ENCODE data around the gene RAP1GAP2.

Gene RAP1GAP2

DNA sequence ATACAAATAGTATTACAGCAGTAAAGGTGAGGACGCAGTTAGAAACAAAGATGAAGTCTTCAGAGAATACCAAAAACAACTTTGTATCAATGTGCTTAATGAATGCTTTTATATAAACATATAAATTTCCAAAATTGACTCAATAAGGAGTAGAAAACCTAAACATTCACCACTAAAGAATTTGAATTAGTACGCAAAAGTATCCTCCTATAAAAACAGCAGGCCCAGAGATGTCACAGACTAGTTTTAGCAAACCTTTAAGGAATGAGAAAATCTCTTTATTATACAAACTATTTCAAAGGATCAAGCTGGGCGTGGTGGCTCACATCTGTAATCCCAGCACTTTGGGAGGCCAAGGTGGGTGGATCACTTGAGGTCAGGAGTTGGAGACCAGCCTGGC lies 180.9 kb downstream of the RAP1GAP2 start:
- TF ChIP-seq, protein P1, sequence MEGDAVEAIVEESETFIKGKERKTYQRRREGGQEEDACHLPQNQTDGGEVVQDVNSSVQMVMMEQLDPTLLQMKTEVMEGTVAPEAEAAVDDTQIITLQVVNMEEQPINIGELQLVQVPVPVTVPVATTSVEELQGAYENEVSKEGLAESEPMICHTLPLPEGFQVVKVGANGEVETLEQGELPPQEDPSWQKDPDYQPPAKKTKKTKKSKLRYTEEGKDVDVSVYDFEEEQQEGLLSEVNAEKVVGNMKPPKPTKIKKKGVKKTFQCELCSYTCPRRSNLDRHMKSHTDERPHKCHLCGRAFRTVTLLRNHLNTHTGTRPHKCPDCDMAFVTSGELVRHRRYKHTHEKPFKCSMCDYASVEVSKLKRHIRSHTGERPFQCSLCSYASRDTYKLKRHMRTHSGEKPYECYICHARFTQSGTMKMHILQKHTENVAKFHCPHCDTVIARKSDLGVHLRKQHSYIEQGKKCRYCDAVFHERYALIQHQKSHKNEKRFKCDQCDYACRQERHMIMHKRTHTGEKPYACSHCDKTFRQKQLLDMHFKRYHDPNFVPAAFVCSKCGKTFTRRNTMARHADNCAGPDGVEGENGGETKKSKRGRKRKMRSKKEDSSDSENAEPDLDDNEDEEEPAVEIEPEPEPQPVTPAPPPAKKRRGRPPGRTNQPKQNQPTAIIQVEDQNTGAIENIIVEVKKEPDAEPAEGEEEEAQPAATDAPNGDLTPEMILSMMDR (conservative IDR thresholded peaks at IDR 0.05) = no peak
- H3K27ac ChIP-seq = no peak overlapping the region

DNA sequence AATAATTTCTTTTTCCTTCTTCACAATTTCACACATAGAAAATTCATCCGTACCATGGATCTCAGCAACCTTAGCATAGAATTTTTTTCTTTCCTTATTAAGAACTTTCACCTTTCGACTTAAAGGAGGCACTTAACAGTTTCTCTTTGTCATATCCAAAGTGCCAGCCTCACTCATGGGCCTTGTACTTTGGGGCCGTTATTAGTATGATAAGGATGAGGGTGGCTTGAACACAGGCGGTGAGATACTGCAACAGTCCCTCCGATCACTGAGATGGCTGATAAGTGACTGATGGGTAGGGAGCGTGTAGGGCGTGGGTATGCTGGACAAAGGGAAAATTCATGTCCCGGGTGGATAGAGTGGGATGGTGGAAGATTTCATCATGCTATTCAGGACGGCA lies 181.9 kb downstream of the RAP1GAP2 start:
- H3K27ac ChIP-seq = no peak overlapping the region
- TF ChIP-seq, protein P1 (conservative IDR thresholded peaks at IDR 0.05) = no peak

DNA sequence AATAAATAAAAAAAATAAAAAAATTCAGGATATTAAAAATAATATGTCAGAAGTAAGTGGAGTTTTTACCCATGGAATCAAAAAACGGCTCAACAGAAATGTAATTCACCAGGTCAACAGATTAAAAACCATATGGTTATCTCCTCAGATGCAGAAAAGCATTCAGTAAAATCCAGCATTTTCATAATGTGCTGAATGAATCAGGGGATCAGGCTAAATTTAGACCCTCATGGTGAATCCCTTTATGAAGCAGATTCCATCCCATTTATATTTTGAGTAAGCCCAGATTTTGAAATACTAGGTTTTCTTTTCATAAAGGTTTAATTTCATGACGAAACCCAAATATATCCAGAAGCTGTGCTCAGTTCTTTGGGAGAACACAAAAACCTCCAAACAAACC lies 182.8 kb downstream of the RAP1GAP2 start:
- TF ChIP-seq, protein P1 (conservative IDR thresholded peaks at IDR 0.05) = no peak

DNA sequence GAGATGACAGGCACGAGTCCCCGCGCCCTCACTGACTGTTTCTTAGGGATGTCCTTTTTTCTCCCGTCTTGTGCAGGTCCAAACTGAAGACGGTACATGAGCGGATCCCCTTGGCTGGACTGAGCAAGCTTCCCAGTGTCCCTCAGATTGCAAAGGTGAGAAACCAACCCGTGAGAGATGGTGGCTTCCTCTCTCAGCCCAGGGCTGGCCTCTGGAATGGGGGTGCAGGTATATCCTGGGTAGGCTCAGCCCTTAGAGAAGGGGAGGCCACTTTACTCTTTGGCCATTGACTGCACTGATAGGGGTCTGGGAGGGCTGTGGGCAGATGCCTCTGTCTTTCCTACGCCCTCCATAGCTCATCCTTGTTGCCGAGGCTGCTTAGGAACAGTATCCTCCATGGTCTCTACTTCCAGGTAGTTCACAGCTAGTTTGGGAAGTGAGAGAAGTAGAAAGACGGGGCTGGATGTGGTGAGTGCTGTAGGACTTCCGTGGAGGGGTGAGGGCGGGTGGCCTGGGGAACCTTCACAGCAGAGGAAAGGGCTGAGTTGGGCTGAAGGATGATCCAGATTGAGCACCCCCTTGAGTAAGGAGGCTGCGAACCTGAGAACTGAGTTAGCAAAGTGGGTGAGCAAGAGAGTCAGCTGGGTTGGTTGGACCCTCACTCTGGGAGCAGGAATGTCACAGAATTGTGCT lies 184.1 kb downstream of the RAP1GAP2 start:
- H3K27ac ChIP-seq = no peak overlapping the region
- TF ChIP-seq, protein P1 (conservative IDR thresholded peaks at IDR 0.05) = no peak

More for the DNA sequence above, 182.8 kb downstream of the RAP1GAP2 start:
- no peak overlapping the region for H3K27ac ChIP-seq

DNA sequence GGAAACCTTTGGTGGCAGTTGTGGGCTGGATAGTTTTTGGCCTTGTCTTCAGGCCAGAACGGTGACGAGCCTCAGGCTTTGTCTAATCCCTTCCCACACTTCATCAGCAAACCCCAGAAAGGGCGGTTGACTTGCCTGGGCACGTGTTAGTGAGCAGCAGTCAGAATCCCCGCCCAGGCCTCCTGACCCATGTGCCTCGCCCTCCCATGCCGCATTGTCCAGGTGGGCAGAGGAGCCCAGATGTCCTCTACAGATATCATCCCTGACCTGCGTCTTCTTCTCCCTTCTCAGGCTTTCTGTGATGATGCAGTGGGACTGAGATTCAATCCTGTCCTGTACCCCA lies 184.6 kb downstream of the RAP1GAP2 start:
- H3K27ac ChIP-seq = no peak overlapping the region
- TF ChIP-seq, protein P1 (conservative IDR thresholded peaks at IDR 0.05) = no peak

DNA sequence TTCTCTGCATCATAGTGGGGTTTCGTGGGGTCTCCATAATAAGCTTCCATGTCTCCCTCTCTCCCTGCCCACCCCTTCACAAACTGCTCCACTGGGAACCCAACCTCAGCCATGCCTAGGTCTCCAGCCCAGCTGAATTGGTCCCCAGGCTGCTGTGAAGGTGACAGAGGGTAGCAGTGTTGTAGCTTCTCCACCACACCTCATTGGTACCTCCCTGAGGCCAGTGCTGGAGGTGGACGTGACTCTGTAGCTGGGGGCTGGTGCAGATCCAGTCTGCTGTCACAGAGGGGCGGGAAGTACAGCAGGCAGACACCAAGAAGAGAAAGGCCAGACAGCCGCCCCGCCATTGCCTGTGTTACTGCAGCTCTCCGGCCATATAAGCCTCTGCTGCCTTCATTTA lies 185.1 kb downstream of the RAP1GAP2 start:
- TF ChIP-seq, protein P1 (conservative IDR thresholded peaks at IDR 0.05) = no peak
- H3K27ac ChIP-seq = no peak overlapping the region

DNA sequence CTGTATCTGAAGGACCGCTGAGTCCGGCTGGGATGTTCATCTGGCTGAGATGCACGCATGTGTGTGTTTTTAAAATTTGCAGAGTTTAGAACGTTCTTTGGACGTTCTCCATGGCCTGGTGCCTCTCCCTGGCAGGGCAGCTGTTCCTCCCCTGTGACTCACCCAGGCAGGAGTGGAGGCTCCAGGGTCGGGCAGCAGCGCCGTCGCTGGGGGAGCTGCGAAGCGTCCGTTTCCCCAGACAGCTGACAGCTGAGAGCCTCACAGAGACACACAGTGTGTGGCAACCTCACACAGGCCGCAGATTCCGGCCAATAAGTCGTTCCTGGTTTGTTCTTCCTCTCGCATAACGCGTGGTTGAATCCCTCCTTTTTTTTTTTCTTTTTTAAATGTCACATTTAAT lies 186.6 kb downstream of the RAP1GAP2 start:
- TF ChIP-seq, protein P1 (conservative IDR thresholded peaks at IDR 0.05) = no peak
- no peak overlapping the region for H3K27ac ChIP-seq

Measured in VCaP (cell line).